ENCODE measurements around the gene DYSF.

Gene DYSF

GRCh38 chr2:71711133-71711855 is 257.9 kb downstream of the DYSF start:
- DNase-seq (ENCODE audit: low spot score): peak; percentile 76

- DNase-seq (ENCODE audit: low spot score): no peak
Observed at GRCh38 chr2:71712158-71712818, 258.9 kb downstream of the DYSF start.

GRCh38 chr2:71713581-71714580 is 260.5 kb downstream of the DYSF start:
- peak; percentile 62 for DNase-seq (ENCODE audit: low spot score)

- DNase-seq (ENCODE audit: low spot score): no peak
Observed at GRCh38 chr2:71714601-71715240, 261.4 kb downstream of the DYSF start.

- no peak for DNase-seq (ENCODE audit: low spot score)
Observed at GRCh38 chr2:71715241-71715750, 261.9 kb downstream of the DYSF start.

GRCh38 chr2:71715951-71716696 is 262.8 kb downstream of the DYSF start:
- DNase-seq (ENCODE audit: low spot score): no peak

GRCh38 chr2:71716697-71717624 is 263.6 kb downstream of the DYSF start:
- peak; percentile 94 for DNase-seq (ENCODE audit: low spot score)

GRCh38 chr2:71718686-71719085 is 265.3 kb downstream of the DYSF start:
- no peak for DNase-seq (ENCODE audit: low spot score)

- DNase-seq (ENCODE audit: low spot score): no peak
Observed at GRCh38 chr2:71719520-71720282, 266.3 kb downstream of the DYSF start.

GRCh38 chr2:71720283-71720560 is 266.9 kb downstream of the DYSF start:
- peak; percentile 34 for DNase-seq (ENCODE audit: low spot score)

GRCh38 chr2:71720596-71721361 is 267.4 kb downstream of the DYSF start:
- no peak for DNase-seq (ENCODE audit: low spot score)

- peak; percentile 34 for DNase-seq (ENCODE audit: low spot score)
Observed at GRCh38 chr2:71721362-71721665, 268.0 kb downstream of the DYSF start.

- no peak for DNase-seq (ENCODE audit: low spot score)
Observed at GRCh38 chr2:71721669-71722068, 268.3 kb downstream of the DYSF start.

- DNase-seq (ENCODE audit: low spot score): no peak
Observed at GRCh38 chr2:71722286-71722685, 268.9 kb downstream of the DYSF start.

GRCh38 chr2:71724793-71725192 is 271.4 kb downstream of the DYSF start:
- DNase-seq (ENCODE audit: low spot score): no peak

- no peak for DNase-seq (ENCODE audit: low spot score)
Observed at GRCh38 chr2:71725836-71726235, 272.5 kb downstream of the DYSF start.

- DNase-seq (ENCODE audit: low spot score): no peak
Observed at GRCh38 chr2:71727562-71727961, 274.2 kb downstream of the DYSF start.

- no peak for DNase-seq (ENCODE audit: low spot score)
Observed at GRCh38 chr2:71728036-71728435, 274.7 kb downstream of the DYSF start.
